Activated naive CD4-positive, alpha-beta T cell treated with Interleukin-2 at 50 U/mL for 16 hours (primary cell): ENCODE measurements around the gene PDE7B.
"Not testable (repeated sequence)": the region's sequence is repeated elsewhere in the genome, so short reads cannot be mapped to it uniquely, and the experiment has no call there.

Experiments used
- DNase-seq: peaks from one replicate; pipeline ENCODE4 v3.0.0-alpha.2; 2020

Gene PDE7B

DNA sequence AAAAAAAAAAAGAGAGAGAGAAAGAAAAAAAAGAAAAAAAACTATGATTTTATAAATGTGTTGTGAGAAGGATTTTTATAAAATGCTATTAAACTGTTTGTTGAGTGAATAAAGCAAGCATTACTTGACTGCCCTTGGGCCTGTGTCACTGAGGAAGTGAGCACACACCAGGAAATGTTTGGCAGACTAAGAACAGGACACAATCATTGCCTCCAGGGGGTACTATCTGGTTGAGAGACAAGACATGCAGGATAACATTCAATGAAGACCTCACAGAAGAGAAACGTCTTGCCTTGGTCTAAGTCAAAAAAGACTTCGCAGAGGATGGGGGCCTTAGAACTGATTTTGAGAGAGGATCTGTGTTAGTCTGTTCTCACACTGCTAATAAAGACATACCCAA lies 358.0 kb downstream of the PDE7B start:
- no peak for DNase-seq

DNA sequence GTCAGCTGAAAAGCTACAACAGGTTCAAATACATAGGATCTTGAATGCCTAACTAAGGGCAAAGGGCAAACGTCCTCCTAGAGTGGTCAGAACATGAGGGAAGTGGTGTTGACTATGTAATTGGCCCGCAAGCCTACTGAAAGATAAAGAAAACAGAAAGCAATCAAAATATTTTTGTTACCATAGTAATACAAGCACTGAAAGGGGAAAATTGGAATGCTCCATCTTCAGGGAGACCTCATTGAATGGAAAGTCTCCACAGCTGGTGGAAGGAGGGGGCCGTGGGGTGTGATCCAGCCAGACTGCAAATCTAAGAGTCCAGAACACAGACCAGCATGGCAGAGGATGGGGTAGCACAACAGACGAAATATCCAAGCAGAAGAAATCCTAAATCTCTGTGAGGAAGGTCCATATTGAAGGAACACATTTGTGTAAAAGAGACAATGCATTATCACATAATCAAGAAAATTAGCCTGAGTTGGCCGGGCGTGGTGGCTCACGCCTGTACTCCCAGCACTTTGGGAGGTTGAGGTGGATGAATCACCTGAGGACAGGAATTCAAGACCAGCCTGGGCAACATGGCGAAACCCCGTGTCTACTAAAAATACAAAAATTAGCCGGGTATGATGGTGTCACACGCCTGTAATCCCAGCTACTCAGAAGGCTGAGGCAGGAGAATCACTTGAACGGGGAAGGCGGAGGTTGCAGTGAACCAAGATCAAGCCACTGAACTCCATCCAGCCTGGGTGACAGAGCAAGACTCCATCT lies 359.1 kb downstream of the PDE7B start:
- no peak for DNase-seq

DNA sequence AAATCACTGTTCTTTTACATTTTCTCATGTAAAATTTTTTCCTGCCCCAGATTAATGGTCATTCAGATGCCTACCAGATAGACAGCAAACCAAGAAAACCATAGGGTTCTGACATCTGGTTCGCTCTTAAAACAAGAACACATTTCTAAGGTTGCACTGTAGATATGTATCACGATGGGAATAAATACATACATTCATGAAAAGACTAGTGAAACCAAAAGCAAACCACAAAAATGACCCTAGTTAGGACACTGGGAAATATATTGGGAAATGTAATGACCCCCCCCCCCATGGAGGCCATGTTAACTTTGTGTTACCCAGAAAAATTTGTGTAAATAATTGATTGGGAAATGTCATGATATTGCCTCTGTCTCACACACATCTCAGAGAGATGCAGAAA lies 361.1 kb downstream of the PDE7B start:
- no peak for DNase-seq

DNA sequence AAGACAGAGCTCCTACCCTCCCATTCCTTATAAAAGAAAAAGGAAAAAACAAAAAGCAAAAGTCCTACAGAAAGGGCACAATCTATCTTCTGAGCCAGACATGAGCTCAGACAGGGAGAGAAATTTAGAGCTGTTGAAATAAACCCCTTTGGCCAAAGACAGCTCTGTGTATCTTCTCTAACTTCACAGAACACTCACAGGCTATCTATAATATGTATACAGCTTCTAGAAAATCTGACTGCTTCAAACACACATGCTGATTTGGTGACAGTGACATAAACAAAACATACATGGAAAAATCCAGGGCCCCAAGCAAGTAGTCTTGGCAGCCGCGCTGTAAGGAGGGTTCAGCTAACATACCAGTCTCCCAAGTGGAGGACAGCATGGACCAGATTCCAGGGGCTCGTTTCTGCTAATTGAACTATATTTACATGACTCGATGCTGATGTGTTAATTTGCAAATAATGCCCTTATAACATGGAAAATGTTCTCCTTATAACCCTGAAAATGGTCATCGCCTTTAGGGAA lies 361.6 kb downstream of the PDE7B start:
- DNase-seq, result no peak

DNA sequence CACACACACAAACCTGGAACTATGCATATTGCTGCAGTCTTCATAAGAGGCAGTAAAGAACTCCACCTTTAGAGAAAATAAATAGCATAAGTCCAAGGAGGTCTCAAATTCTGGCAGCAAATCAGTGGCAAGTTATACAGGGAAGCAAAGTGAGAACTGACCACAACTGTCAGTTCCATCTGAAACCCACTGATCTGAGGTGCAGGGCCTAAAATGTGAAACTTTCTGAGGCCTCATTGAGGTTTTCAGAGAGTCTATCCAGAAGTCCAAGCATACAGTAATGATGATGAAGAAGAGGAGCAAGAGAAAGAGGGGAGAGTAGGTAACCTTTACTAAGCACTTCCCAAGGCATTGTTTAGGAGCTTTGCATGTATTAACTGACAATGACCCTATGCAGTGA lies 362.4 kb downstream of the PDE7B start:
- no peak for DNase-seq

DNA sequence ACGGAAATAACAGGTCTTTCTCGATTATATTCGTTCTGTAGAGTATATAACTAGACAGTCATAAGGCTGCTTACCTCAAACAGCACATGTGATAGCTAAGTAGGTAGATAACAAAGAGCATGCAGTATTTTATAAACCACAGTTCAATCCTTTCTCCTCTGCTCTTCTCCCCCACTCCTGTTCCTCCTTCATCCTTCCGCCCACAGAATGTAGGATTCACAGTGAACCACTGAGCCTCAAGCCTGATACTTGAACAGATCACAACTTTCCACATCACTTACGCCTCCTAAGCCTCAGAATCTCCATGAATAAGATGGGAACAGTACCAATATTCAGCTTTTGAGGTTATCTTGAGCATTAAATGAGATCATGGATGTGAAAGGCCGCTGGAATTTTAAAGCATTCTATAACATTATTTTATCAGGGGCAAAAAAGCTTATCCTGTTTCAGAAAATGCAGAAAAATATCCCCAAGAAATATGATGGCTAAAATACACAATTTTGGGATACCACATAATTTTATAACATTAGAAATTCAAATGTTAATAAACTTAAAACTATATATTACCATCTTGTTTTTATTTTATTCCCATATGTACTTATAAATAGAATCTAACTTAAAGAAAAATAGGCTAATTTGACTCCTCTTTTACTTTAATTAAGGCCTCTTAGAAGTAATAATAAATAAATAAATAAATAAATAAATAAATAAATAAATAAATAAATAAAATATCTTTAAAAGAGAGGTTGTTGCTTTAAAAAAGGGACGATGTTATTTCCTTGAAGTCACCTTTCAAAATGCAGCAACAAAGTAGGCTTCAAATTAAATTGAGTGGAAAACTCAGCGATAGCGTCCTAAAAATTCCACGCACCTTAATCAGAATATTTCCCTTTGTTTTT lies 365.3 kb downstream of the PDE7B start:
- DNase-seq, result no peak

DNA sequence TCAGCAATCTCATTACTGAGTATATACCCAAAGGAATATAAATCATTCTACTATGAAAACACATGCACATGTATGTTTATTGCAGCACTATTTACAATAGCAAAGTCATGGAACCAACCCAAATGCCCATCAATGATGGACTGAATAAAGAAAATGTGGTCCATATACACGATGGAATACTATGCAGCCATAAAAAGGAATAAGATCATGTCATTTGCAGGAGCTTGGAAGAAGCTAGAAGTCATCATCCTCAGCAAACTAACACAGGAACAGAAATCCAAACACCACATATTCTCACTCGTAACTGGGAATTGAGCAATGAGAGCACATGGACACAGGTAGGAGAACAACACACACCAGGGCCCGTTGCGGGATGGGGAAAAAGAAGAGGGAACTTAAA lies 373.5 kb downstream of the PDE7B start:
- DNase-seq, result not testable (repeated sequence)

DNA sequence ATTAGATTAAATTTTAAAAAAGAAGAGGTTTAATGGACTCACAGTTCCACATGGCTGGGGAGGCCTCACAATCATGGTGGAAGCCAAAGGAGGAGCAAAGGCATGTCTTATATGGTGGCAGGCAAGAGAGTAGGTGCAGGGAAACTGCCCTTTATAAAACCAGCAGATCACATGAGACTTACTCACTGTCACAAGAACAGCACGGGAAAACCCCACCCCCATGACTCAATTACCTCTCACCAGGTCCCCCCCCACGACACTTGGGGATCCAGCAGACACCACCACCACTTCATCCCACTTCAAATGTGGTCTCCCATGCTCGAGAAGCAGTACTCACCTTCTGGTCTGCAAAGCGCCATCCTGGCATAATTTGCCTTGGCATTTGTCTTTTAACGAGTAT lies 374.0 kb downstream of the PDE7B start:
- peak; percentile 36 for DNase-seq

DNA sequence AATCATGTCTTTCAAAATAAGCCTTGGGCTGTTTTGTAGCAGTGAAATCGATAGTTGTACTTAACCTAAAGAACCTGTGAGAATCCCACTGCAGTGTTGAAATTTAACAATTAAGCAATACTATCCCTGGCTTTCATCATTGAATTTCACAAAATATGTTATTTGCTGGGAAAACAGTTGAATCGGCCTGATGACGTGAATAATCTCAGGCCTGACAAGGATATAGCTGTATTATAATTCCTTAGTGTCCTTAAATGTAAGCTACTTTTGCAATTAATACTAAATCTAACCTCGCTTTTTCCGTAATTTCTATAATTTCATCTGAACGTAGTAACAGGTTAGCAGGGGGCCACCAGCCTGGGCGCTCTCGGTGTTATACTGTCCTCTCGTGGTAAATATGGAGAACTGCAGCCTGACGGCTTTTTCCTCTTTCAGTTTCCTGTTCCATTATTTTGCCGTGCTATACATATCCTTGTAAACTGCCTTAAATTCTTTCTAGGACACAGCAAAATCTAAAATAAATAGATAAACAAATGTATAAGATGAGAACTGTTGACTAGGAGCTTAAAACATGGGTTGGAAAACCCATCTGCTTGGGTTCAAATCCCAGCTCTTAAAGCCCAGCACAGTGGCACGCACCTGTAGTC lies 374.6 kb downstream of the PDE7B start:
- DNase-seq, result peak; percentile 50

DNA sequence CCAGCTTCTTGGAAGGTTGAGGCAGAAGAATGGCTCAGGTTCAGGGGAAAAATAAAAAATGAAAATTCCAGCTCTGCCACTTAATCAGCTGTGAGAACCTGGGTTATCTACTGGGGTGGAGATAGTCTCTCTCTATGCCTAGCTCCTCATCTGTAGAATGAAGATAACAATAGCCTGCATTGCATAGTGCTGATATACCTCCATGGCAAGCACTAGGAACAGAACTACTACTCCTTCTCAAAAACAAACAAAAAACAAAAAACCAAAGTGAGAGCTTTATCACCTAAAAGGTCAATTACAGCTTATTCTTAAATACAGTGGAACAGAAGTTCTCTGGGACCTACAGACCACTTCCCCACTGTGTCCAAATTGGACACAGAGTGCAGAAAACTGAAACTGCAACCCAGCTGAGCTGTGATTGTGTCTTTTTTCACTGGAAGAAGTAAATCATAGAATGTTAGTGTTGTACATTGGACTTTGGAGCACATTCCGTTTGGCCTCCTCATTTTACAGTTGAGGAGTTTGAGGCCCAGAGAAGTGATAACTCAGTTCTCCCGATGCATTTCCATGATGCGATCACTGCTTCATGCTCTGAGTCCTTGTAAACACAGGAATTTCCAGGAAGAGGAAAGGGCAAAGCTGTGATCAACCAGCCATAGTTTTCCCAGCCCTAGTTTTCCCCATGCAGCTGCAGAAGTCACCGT lies 375.3 kb downstream of the PDE7B start:
- no peak for DNase-seq

DNA sequence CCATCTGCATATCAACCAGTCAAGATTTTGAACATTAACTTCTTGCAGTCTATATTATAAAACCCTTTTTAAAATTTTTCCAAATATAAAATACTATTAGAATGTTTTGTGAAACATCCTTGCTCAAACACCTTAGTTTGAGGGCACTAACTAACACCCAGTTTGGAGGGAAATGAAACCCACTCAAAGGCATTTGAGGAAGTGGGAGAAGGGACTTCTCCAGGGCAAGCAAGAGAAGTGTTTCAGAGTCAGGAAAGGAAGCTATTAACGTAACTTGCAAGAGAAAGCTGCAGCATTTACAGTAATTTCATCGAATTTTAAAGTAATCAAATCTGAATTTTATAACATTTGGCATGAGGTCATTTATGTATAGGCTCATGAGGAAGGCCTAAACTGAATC lies 377.3 kb downstream of the PDE7B start:
- DNase-seq, result no peak

DNA sequence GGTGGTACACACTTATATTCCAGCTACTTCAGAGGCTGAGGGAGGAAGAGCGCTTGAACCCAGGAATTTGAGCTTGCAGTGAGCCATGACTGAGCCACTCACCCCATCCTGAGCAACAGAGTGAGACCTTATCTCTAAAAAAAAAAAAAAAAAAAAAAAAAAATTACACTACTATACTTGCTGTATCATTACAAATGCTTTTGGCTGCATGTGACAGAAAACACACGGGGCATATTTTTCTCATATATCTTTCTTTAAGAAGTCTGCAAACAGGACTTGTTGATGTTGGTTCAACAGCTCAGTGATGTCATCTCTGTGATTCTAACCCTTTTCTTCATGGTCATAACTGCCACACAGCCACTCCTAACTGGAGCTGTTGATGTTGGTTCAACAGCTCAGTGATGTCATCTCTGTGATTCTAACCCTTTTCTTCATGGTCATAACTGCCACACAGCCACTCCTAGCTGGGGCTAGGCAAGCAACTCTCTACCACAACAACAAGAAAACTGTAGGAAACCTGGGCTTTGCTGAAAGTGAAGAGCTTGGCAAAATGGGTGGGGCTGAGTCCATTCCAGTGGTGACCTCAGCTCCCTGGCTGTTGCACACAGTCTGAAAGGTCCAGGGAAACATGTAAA lies 378.8 kb downstream of the PDE7B start:
- no peak for DNase-seq

DNA sequence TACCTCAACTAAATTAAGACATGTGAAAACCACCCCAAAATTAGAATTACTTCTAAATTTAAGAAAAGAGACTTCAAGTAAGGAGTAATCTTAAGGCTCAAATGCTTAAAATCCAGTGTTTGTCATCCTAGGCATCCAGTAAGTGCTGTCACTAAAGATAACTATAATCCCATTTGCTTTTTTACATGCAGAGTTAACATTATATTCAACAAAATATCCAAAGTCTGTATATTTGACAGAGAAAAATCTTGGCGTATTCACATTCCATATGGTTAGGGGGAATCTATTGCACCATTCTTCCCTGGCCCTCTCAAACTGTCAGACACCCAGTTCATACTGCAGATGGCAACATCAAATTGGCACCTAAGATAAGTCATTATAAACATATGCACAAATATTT lies 381.2 kb downstream of the PDE7B start:
- DNase-seq, result no peak

DNA sequence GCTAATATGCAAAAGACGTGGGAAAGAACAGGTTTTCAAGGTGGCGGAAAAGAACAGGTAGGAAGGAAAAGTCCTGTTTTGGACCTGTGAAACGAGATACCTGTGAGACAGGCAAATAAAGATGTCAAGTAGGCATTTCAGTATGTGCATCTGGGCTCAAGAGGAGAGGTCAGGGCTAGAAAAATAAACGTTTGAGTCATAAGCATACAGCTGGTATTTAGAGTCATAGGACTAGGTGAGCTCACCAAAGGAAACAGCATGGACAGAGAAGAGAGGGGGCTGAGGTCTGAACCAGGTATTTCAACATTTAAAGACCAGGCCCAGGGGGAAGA lies 383.7 kb downstream of the PDE7B start:
- DNase-seq, result no peak

DNA sequence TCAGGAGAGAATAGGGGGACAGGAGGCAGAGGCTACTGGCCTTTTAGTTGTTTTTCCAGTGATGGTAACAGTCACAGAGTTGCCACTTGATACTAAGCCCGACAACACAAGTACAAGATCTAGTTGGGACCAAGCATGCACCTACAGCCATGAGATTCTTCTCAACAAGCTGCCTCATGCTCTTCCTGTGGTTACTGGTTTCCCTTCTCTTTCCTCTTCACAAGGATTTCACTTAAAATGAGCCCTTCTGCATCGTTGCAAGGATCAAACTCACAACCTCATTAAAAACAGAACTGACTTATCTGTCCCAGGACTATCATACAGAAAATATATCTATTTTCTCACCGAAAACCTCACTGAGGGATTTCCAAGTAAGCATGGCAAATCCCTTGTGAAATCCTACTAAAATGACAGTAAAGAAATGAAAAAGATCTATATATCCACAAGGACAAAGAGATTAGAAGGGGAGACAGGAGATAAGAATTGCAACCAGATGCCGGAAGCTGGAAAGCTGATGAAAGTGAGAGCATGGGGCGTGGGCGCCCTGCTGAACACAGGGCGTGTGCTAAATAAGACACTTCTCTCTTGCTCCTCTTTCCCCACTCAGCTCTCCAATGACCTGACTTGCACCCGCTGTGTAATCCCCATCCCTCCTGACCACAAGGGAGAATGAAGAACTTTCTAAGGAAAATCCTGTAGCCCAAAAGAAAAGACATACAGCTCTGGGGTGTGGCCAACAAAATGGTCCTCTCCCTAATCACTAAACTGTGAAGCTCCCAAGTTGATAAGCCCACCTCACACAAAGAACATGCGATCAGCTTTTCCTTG lies 385.2 kb downstream of the PDE7B start:
- no peak for DNase-seq

DNA sequence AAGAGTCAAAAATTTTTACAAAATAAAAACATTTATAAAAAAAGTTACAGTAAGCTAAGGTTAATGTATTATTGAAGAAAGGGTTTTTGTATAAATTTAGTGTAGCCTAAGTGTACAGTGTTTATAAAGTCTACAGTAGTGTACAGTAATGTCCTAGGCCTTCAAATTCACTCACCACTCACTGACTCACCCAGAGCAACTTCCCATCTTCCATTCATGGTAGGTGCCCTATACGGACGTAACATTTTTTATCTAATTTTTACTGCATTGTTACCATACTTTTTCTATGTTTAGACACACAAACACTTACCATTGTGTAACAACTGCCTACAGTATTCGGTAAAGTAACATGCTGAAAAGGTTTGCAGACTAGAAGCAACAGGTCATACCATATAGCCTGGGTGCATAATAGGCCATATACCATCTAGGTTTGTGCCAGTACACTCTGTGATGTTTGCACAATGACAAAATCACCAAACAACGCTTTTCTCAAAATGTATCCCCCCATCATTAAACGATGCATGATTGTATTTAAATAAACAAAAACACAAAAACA lies 392.6 kb downstream of the PDE7B start:
- DNase-seq, result no peak
